HCT116 (cell line): Measurements from ENCODE around the gene DDX24. TPM values are rescaled to one million over a fixed set of nuclear protein-coding genes. Genes with fewer than 3 reads are reported as not detected.

Source experiments
- ATAC-seq: fragments of 200-7000 bp; cut with Tn5 transposase; 2 replicates; pipeline ENCODE4 v1.9.1; 2020; ENCODE audit warnings: mild to moderate bottlenecking, moderate library complexity
- BruUV-seq: library from RNA; stranded (reverse); fragments of 400-500 nt; replicated peaks from 2 replicates; lab custom pipeline; 2021; lab: Mats Ljungman, UMichigan
- CTCF ChIA-PET: fragments of 300-600 bp; sonication (Branson Sonifier 250); formaldehyde crosslinking; loops from one replicate; lab custom pipeline; 2021; ENCODE audit warnings: antibody characterized with exemption; lab: Charles Lee
- POLR2A ChIA-PET: fragments of 300-600, 350-600 bp; sonication (Branson Sonifier 250); formaldehyde crosslinking; loops from one replicate; lab custom pipeline; 2021; ENCODE audit warnings: antibody characterized with exemption; lab: Charles Lee
- RAD21 ChIA-PET, 2 experiments: fragments of 300-600 bp; sonication (Branson Sonifier 250); formaldehyde crosslinking; loops; one replicate each; lab custom pipeline; 2023; ENCODE audit warnings: low total read pairs in 2 of 2; ENCODE audit not compliant: uncharacterized antibody in 2 of 2, unreplicated experiment in 2 of 2, low non-redundant PET in 1 of 2; lab: Charles Lee
- DNase-seq: peaks from one replicate; pipeline ENCODE4 v3.0.0-alpha.2; 2010; ENCODE audit warnings: low read depth, low spot score
- H2AFZ ChIP-seq: fragments of 200-600 bp; shearing (Covaris generic), sonication (generic); 2 replicates; pipeline ENCODE4 v1.6.1; 2017; ENCODE audit warnings: low read depth, mixed run types, mixed read lengths, antibody characterized with exemption, low read length; ENCODE audit not compliant: poor library complexity, severe bottlenecking
- H3K27ac ChIP-seq: 2 replicates; pipeline ENCODE4 v1.5.1; 2012; ENCODE audit warnings: low read depth, low read length
- H3K27me3 ChIP-seq: fragments of 200-600 bp; sonication (generic); 2 replicates; pipeline ENCODE4 v1.6.1; 2016; ENCODE audit warnings: mixed run types, low read length, mixed read lengths; ENCODE audit not compliant: insufficient read depth
- H3K36me3 ChIP-seq, 2 experiments: fragments of 200-500 bp in 1 of 2; fragments of 200-600 bp in 1 of 2; sonication (Bioruptor generic) in 1 of 2; sonication (generic) in 1 of 2; 2 replicates each; pipeline versions ENCODE4 v1.5.1 to v1.6.1; 2014 to 2016; ENCODE audit warnings: low read length in 2 of 2, inconsistent platforms in 1 of 2, mixed read lengths in 1 of 2, mixed run types in 1 of 2; ENCODE audit not compliant: insufficient read depth in 2 of 2, control insufficient read depth in 1 of 2
- H3K4me1 ChIP-seq, 2 experiments: fragments of 200-600 bp in 1 of 2; sonication (generic) in 1 of 2; 2 replicates each; pipeline versions ENCODE4 v1.5.1 to v1.6.1; 2012 to 2017; ENCODE audit warnings: low read length in 2 of 2, inconsistent platforms in 1 of 2, mild to moderate bottlenecking in 1 of 2, mixed read lengths in 1 of 2, mixed run types in 1 of 2, moderate library complexity in 1 of 2; ENCODE audit not compliant: insufficient read depth in 2 of 2, control insufficient read depth in 1 of 2
- H3K4me2 ChIP-seq: fragments of 200-600 bp; sonication (generic); 2 replicates; pipeline ENCODE4 v1.6.1; 2017; ENCODE audit warnings: mixed run types, low read length, mixed read lengths
- H3K4me3 ChIP-seq, 2 experiments: fragments of 200-600 bp in 1 of 2; sonication (generic) in 1 of 2; replicated peaks in 1 of 2; 2 replicates each; pipeline ENCODE4 v1.5.1; 2011 to 2016; ENCODE audit warnings: low read length in 2 of 2, control low read depth in 1 of 2, low read depth in 1 of 2, mild to moderate bottlenecking in 1 of 2, mixed read lengths in 1 of 2, mixed run types in 1 of 2
- H3K79me2 ChIP-seq: fragments of 200-600 bp; sonication (generic); 2 replicates; pipeline ENCODE4 v1.6.1; 2017; ENCODE audit warnings: mild to moderate bottlenecking, mixed run types, low read length, moderate library complexity, mixed read lengths; ENCODE audit not compliant: insufficient read depth
- H3K9ac ChIP-seq: fragments of 200-600 bp; sonication (generic); 2 replicates; pipeline ENCODE4 v1.6.1; 2016; ENCODE audit warnings: low read length, mixed read lengths
- H3K9me2 ChIP-seq: fragments of 200-600 bp; sonication (generic), shearing (Covaris generic); 2 replicates; pipeline ENCODE4 v1.6.1; 2017; ENCODE audit warnings: mixed run types, mild to moderate bottlenecking, moderate library complexity; ENCODE audit not compliant: insufficient read depth
- H3K9me3 ChIP-seq, 2 experiments: fragments of 200-500 bp in 1 of 2; fragments of 200-600 bp in 1 of 2; sonication (Bioruptor generic) in 1 of 2; sonication (generic) in 1 of 2; 2 replicates each; pipeline ENCODE4 v1.6.1; 2014 to 2017; ENCODE audit warnings: low read length in 2 of 2, mixed read lengths in 2 of 2, inconsistent platforms in 1 of 2, low read depth in 1 of 2, mild to moderate bottlenecking in 1 of 2, mixed run types in 1 of 2, moderate library complexity in 1 of 2; ENCODE audit not compliant: control insufficient read depth in 1 of 2, insufficient read depth in 1 of 2
- H4K20me1 ChIP-seq: fragments of 200-600 bp; sonication (generic), shearing (Covaris generic); 2 replicates; pipeline ENCODE4 v1.6.1; 2017; ENCODE audit warnings: mixed run types, mild to moderate bottlenecking, moderate library complexity; ENCODE audit not compliant: insufficient read depth
- ATF3 ChIP-seq: IDR thresholded peaks from 2 replicates; pipeline ENCODE4 v1.6.1; 2012
- CBX3 ChIP-seq: IDR thresholded peaks from 2 replicates; pipeline ENCODE4 v1.6.1; 2012; ENCODE audit warnings: low read depth
- CEBPB ChIP-seq: IDR thresholded peaks from 2 replicates; pipeline ENCODE4 v1.6.1; 2012; ENCODE audit warnings: low read depth
- ELF1 ChIP-seq: IDR thresholded peaks from 2 replicates; pipeline ENCODE4 v1.6.1; 2012; ENCODE audit warnings: low read depth, borderline replicate concordance
- EZH2 ChIP-seq: fragments of 200-600 bp; sonication (generic); IDR thresholded peaks from 2 replicates; pipeline ENCODE4 v1.6.1; 2017; ENCODE audit warnings: antibody characterized with exemption, mixed run types
- JUND ChIP-seq: IDR thresholded peaks from 2 replicates; pipeline ENCODE4 v1.6.1; 2012
- POLR2AphosphoS5 ChIP-seq: IDR thresholded peaks from 2 replicates; pipeline ENCODE4 v1.6.1; 2011; ENCODE audit warnings: mild to moderate bottlenecking, low read depth, low read length, moderate library complexity
- RAD21 ChIP-seq: IDR thresholded peaks from 2 replicates; pipeline ENCODE4 v1.6.1; 2012; ENCODE audit warnings: low read depth, mild to moderate bottlenecking
- SRF ChIP-seq: IDR thresholded peaks from 2 replicates; pipeline ENCODE4 v1.6.1; 2012; ENCODE audit warnings: low read depth
- ZFX ChIP-seq: fragments of 450-650 bp; IDR thresholded peaks from 2 replicates; pipeline ENCODE4 v1.6.1; 2017
- ZNF274 ChIP-seq: fragments of 200-500 bp; sonication (Bioruptor generic); IDR thresholded peaks from 2 replicates; pipeline ENCODE4 v1.6.1; 2014; ENCODE audit warnings: mild to moderate bottlenecking, low read depth, low read length, inconsistent platforms
- intact Hi-C: fragments of 100-400 bp; cut with micrococcal nuclease; formaldehyde crosslinking; loops from 2 replicates; pipeline ENCODE4 v1.10.0; 2022
- total RNA-seq: library from RNA; stranded (reverse); gene quantifications from one replicate; pipeline ENCODE4 v1.2.1, GENCODE V29; 2021; ENCODE audit not compliant: unreplicated experiment
- TF ChIP-seq, protein P1 (sequence below): IDR thresholded peaks from 2 replicates; pipeline ENCODE4 v1.6.1; 2011; ENCODE audit warnings: mild to moderate bottlenecking, low read length, moderate library complexity; ENCODE audit not compliant: insufficient replicate concordance; ENCODE audit errors: extremely low read depth
- TF ChIP-seq, protein P2 (sequence below): IDR thresholded peaks from 2 replicates; pipeline ENCODE4 v1.6.1; 2012; ENCODE audit warnings: low read depth

The DDX24 gene
- total RNA-seq, 1 experiment from 2014 or later, result 169 TPM

DNA sequence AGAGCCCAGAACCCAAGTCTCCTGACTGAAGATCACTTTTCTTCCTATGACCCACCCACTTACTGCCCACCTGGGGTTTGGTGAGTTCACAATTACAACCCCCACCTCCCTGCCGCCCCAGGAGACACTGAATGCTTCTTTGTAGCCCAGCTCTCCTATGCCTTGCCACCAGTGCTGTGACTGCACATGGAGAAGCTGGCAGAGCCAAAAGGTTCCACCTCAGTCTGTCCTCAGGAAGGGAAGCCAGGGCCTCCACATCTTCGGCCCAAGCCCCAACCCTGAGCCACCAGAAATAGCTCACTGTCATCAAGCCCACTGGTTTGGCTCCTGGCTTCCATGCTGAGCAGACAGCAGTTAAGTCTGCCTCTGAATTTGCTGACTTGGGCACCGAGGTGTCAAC lies 29.2 kb downstream of the DDX24 start:
- intact Hi-C loops, result loop anchor here (1.0 to 2.0 kb wide), 3 partner anchors 81 to 129 kb away; no protein-coding TSS in a partner anchor
- H3K9me3 ChIP-seq, result no peaks in the 10 kb centered on the region
- no peak overlapping the region for H3K4me2 ChIP-seq
- ATAC-seq, result no peak
- BruUV-seq, result no TSS peak
- H3K9me2 ChIP-seq, result no peaks in the 10 kb centered on the region
- RAD21 ChIA-PET, result interaction anchor here in 1 of 2 experiments (2.0 kb wide), 1 partner anchor 85 kb away, joined by 5 read pairs; no protein-coding TSS in a partner anchor
- POLR2A ChIA-PET, result no interaction called here
- H2AFZ ChIP-seq, result no peak overlapping the region
- H3K4me3 ChIP-seq, result no peak overlapping the region
- DNase-seq, result no peak
- no peaks in the 10 kb centered on the region for H3K4me1 ChIP-seq
- no peaks in the 10 kb centered on the region; the same call in 1 of the 2 replicates for H3K79me2 ChIP-seq
- no peak for TF ChIP-seq ZFX
- TF ChIP-seq, protein P1, sequence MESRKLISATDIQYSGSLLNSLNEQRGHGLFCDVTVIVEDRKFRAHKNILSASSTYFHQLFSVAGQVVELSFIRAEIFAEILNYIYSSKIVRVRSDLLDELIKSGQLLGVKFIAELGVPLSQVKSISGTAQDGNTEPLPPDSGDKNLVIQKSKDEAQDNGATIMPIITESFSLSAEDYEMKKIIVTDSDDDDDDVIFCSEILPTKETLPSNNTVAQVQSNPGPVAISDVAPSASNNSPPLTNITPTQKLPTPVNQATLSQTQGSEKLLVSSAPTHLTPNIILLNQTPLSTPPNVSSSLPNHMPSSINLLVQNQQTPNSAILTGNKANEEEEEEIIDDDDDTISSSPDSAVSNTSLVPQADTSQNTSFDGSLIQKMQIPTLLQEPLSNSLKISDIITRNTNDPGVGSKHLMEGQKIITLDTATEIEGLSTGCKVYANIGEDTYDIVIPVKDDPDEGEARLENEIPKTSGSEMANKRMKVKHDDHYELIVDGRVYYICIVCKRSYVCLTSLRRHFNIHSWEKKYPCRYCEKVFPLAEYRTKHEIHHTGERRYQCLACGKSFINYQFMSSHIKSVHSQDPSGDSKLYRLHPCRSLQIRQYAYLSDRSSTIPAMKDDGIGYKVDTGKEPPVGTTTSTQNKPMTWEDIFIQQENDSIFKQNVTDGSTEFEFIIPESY, result no peak
- no peak for TF ChIP-seq ZNF274
- TF ChIP-seq RAD21, result no peak
- no peak for TF ChIP-seq CEBPB
- no peak for TF ChIP-seq POLR2AphosphoS5
- no peak for TF ChIP-seq ELF1
- TF ChIP-seq CBX3, result no peak
- TF ChIP-seq SRF, result no peak
- TF ChIP-seq, protein P2, sequence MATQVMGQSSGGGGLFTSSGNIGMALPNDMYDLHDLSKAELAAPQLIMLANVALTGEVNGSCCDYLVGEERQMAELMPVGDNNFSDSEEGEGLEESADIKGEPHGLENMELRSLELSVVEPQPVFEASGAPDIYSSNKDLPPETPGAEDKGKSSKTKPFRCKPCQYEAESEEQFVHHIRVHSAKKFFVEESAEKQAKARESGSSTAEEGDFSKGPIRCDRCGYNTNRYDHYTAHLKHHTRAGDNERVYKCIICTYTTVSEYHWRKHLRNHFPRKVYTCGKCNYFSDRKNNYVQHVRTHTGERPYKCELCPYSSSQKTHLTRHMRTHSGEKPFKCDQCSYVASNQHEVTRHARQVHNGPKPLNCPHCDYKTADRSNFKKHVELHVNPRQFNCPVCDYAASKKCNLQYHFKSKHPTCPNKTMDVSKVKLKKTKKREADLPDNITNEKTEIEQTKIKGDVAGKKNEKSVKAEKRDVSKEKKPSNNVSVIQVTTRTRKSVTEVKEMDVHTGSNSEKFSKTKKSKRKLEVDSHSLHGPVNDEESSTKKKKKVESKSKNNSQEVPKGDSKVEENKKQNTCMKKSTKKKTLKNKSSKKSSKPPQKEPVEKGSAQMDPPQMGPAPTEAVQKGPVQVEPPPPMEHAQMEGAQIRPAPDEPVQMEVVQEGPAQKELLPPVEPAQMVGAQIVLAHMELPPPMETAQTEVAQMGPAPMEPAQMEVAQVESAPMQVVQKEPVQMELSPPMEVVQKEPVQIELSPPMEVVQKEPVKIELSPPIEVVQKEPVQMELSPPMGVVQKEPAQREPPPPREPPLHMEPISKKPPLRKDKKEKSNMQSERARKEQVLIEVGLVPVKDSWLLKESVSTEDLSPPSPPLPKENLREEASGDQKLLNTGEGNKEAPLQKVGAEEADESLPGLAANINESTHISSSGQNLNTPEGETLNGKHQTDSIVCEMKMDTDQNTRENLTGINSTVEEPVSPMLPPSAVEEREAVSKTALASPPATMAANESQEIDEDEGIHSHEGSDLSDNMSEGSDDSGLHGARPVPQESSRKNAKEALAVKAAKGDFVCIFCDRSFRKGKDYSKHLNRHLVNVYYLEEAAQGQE, result no peak
- no peak for TF ChIP-seq EZH2
- TF ChIP-seq ATF3, result no peak
- no peak for TF ChIP-seq JUND
- no peak overlapping the region for H3K9ac ChIP-seq
- peaks cover 41 to 72% of the 10 kb centered on the region in 2 experiments; a peak in 3 of 4 replicates for H3K36me3 ChIP-seq
- H4K20me1 ChIP-seq, result no peaks in the 10 kb centered on the region
- CTCF ChIA-PET, result interaction anchor here (0.7 to 1.8 kb wide), 4 partner anchors 14 to 435 kb away, joined by 3 to 20 read pairs (median 6); no protein-coding TSS in a partner anchor
- no peak overlapping the region for H3K27ac ChIP-seq
- no peaks in the 10 kb centered on the region for H3K27me3 ChIP-seq
